SK-N-SH (cell line): ENCODE results near the gene UGT1A1.

Experiments
- CTCF ChIP-seq: fragments of 200-600 bp; sonication (generic); IDR thresholded peaks from 2 replicates; pipeline ENCODE4 v1.6.1; 2017; ENCODE audit warnings: antibody characterized with exemption, mild to moderate bottlenecking, moderate library complexity
- ELF1 ChIP-seq: IDR thresholded peaks from 2 replicates; pipeline ENCODE4 v1.4.0; 2012
- EP300 ChIP-seq, 2 experiments: IDR thresholded peaks; 2 replicates each; pipeline versions ENCODE4 v1.4.0 to v1.6.1; 2012; ENCODE audit warnings: borderline replicate concordance in 1 of 2, low read depth in 1 of 2, low read length in 1 of 2
- FOSL2 ChIP-seq: IDR thresholded peaks from 2 replicates; pipeline ENCODE4 v1.4.0; 2012; ENCODE audit warnings: low read depth, mild to moderate bottlenecking, moderate library complexity, borderline replicate concordance
- FOXJ3 ChIP-seq: sonication (generic); formaldehyde crosslinking; IDR thresholded peaks from 2 replicates; pipeline ENCODE4 v1.5.1; 2020; ENCODE audit warnings: mild to moderate bottlenecking, missing genetic modification reagents
- GABPA ChIP-seq: IDR thresholded peaks from 2 replicates; pipeline ENCODE4 v1.4.0; 2012; ENCODE audit warnings: low read depth, mild to moderate bottlenecking
- MAX ChIP-seq: IDR thresholded peaks from 2 replicates; pipeline ENCODE4 v1.4.0; 2012; ENCODE audit warnings: low read depth
- MEF2A ChIP-seq: IDR thresholded peaks from 2 replicates; pipeline ENCODE4 v1.4.0; 2012; ENCODE audit warnings: low read depth, borderline replicate concordance
- NFIC ChIP-seq: IDR thresholded peaks from 2 replicates; pipeline ENCODE4 v1.4.0; 2012; ENCODE audit warnings: borderline replicate concordance
- POLR2AphosphoS5 ChIP-seq: IDR thresholded peaks from 2 replicates; pipeline ENCODE4 v1.6.1; 2012; ENCODE audit warnings: low read depth, low read length
- RAD21 ChIP-seq: IDR thresholded peaks from 2 replicates; pipeline ENCODE4 v1.6.1; 2012; ENCODE audit warnings: mild to moderate bottlenecking, low read length
- RCOR1 ChIP-seq: fragments of 150-350 bp; IDR thresholded peaks from 2 replicates; pipeline ENCODE4 v1.6.1; 2017; ENCODE audit warnings: antibody characterized with exemption, low read length
- SIN3A ChIP-seq: IDR thresholded peaks from 2 replicates; pipeline ENCODE4 v1.6.1; 2012; ENCODE audit warnings: low read depth, mild to moderate bottlenecking, low read length, moderate library complexity, borderline replicate concordance
- USF1 ChIP-seq: IDR thresholded peaks from 2 replicates; pipeline ENCODE4 v1.4.0; 2012; ENCODE audit warnings: low read depth, borderline replicate concordance

GRCh38 chr2:233795735-233796171 lies 35.7 kb downstream of the UGT1A1 start:
- TF ChIP-seq CTCF (no peak), POLR2AphosphoS5 (no peak), RCOR1 (no peak), USF1 (no peak), RAD21 (no peak), SIN3A (no peak), EP300 (IDR thresholded peaks at IDR 0.05; ENCODE audit: borderline replicate concordance in 1 of 2, low read depth in 1 of 2, low read length in 1 of 2) (no peak), MAX (no peak), ELF1 (no peak), NFIC (no peak), FOXJ3 (CRISPR knock-in tag) (no peak), MEF2A (no peak), GABPA (no peak), FOSL2 (no peak)
